ENCODE results near the gene LNP1.

DNA sequence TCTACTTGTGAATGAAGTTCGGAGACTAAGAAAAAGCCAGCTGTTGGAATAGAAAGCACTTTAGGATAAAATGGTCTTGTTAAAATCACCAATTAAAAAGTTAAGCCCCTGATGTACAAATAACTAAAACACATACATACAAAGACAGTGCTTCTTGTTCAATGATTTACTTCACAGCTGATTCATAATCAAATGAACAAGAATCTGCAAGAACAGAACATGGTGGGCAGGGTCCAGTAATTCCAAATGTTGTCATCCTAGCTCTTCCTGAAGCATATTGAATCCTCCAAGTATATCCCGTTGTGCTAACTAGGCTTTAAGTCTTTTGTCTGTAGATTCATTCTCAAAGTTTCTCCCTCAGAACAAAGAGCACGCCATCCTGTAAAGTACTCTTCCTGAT lies 42.3 kb upstream of the LNP1 start:
- TF ChIP-seq, protein P1, sequence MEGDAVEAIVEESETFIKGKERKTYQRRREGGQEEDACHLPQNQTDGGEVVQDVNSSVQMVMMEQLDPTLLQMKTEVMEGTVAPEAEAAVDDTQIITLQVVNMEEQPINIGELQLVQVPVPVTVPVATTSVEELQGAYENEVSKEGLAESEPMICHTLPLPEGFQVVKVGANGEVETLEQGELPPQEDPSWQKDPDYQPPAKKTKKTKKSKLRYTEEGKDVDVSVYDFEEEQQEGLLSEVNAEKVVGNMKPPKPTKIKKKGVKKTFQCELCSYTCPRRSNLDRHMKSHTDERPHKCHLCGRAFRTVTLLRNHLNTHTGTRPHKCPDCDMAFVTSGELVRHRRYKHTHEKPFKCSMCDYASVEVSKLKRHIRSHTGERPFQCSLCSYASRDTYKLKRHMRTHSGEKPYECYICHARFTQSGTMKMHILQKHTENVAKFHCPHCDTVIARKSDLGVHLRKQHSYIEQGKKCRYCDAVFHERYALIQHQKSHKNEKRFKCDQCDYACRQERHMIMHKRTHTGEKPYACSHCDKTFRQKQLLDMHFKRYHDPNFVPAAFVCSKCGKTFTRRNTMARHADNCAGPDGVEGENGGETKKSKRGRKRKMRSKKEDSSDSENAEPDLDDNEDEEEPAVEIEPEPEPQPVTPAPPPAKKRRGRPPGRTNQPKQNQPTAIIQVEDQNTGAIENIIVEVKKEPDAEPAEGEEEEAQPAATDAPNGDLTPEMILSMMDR (IDR thresholded peaks at IDR 0.05), result no peak
- TF ChIP-seq POLR2A (IDR thresholded peaks at IDR 0.05), result no peak
- no peak for TF ChIP-seq EP300 (IDR thresholded peaks at IDR 0.05)
- TF ChIP-seq POLR2AphosphoS5 (IDR thresholded peaks at IDR 0.05), result no peak
